B cell (primary cell): ENCODE measurements around the gene ZEB2. TPM values are rescaled to one million over a fixed set of nuclear protein-coding genes. Genes with fewer than 3 reads are reported as not detected.

Experiments used
- ATAC-seq: fragments of 200-7000 bp; cut with Tn5 transposase; one replicate; pipeline ENCODE4 v1.10.0; 2021; ENCODE audit warnings: low read depth, mild to moderate bottlenecking, moderate number of reproducible peaks, moderate library complexity
- CTCF ChIA-PET: fragments of 350-600 bp; sonication (Branson Sonifier 250); formaldehyde crosslinking; loops from one replicate; lab custom pipeline; 2021; ENCODE audit warnings: antibody characterized with exemption, inconsistent platforms; lab: Charles Lee
- POLR2A ChIA-PET: fragments of 350-600 bp; sonication (Branson Sonifier 250); formaldehyde crosslinking; loops from one replicate; lab custom pipeline; 2021; ENCODE audit warnings: antibody characterized with exemption; lab: Charles Lee
- DNase-seq: peaks from one replicate; pipeline ENCODE4 v3.0.0; 2013
- H2AFZ ChIP-seq: 2 replicates; pipeline ENCODE4 v1.6.1; 2012; ENCODE audit warnings: mild to moderate bottlenecking, low read depth, low read length; ENCODE audit not compliant: insufficient read depth, poor library complexity, severe bottlenecking
- H3K27ac ChIP-seq, 2 donors: 1 replicate in 1 of 2; 2 replicates in 1 of 2; pipeline ENCODE4 v1.5.1; 2012 to 2013; ENCODE audit warnings: low read length in 2 of 2, mild to moderate bottlenecking in 2 of 2, moderate library complexity in 1 of 2
- H3K27me3 ChIP-seq, 4 experiments: fragments of 200-600 bp in 1 of 4; sonication (generic) in 1 of 4; replicated peaks in 1 of 4; 1 replicate in 2 of 4; 2 replicates in 2 of 4; pipeline versions ENCODE4 v1.6.1 to v1.7.0; 2013 to 2016; ENCODE audit warnings: low read length in 3 of 4, mild to moderate bottlenecking in 2 of 4, mixed read lengths in 1 of 4, moderate library complexity in 1 of 4; ENCODE audit not compliant: insufficient read depth in 4 of 4, control insufficient read depth in 3 of 4; ENCODE audit errors: control extremely low read depth in 1 of 4
- H3K36me3 ChIP-seq, 2 experiments: replicated peaks in 1 of 2; 1 replicate in 1 of 2; 2 replicates in 1 of 2; pipeline versions ENCODE4 v1.6.1 to v1.7.1; 2013; ENCODE audit warnings: low read length in 1 of 2; ENCODE audit not compliant: insufficient read depth in 2 of 2, control insufficient read depth in 1 of 2; ENCODE audit errors: control extremely low read depth in 1 of 2, extremely low read depth in 1 of 2
- H3K4me1 ChIP-seq, 2 donors: fragments of 200-600 bp in 1 of 2; sonication (generic) in 1 of 2; 1 replicate in 1 of 2; 2 replicates in 1 of 2; pipeline versions ENCODE4 v1.5.1 to v1.6.1; 2013 to 2017; ENCODE audit warnings: low read length in 2 of 2; ENCODE audit not compliant: control insufficient read depth in 2 of 2, insufficient read depth in 2 of 2
- H3K4me2 ChIP-seq: replicated peaks from 2 replicates; pipeline ENCODE3; 2012; ENCODE audit warnings: mild to moderate bottlenecking, low read depth, low read length; ENCODE audit not compliant: poor library complexity, severe bottlenecking
- H3K4me3 ChIP-seq, 5 experiments: fragments of 200-600 bp in 1 of 5; sonication (generic) in 1 of 5; 1 replicate in 3 of 5; 2 replicates in 2 of 5; pipeline versions ENCODE4 v1.5.1 to v1.7.0; 2011 to 2016; ENCODE audit warnings: low read length in 4 of 5, mild to moderate bottlenecking in 4 of 5, low read depth in 2 of 5, control low read depth in 1 of 5, moderate library complexity in 1 of 5; ENCODE audit not compliant: insufficient read depth in 1 of 5; ENCODE audit errors: control extremely low read depth in 1 of 5, extremely low read depth in 1 of 5
- H3K79me2 ChIP-seq: fragments of 200-600 bp; sonication (generic); one replicate; pipeline ENCODE4 v1.6.0; 2016; ENCODE audit warnings: low read length; ENCODE audit not compliant: control insufficient read depth, insufficient read depth
- H3K9ac ChIP-seq: fragments of 200-600 bp; sonication (generic); 2 replicates; pipeline ENCODE4 v1.6.1; 2017; ENCODE audit warnings: mild to moderate bottlenecking, low read length, moderate library complexity
- H3K9me3 ChIP-seq, 3 donors: one replicate each; pipeline versions ENCODE4 v1.6.1 to v1.7.1; 2013; ENCODE audit warnings: low read length in 2 of 3; ENCODE audit not compliant: control insufficient read depth in 2 of 3, insufficient read depth in 1 of 3; ENCODE audit errors: control extremely low read depth in 1 of 3
- H4K20me1 ChIP-seq: 2 replicates; pipeline ENCODE4 v1.6.0; 2012; ENCODE audit warnings: mild to moderate bottlenecking, low read length; ENCODE audit not compliant: insufficient read depth, control insufficient read depth, poor library complexity, severe bottlenecking
- H3K27ac Mint-ChIP-seq: one replicate; pipeline ENCODE4 v1.8.0; 2021; ENCODE audit warnings: mixed read lengths
- H3K27me3 Mint-ChIP-seq: one replicate; pipeline ENCODE4 v1.8.0; 2021; ENCODE audit warnings: mixed read lengths
- H3K4me1 Mint-ChIP-seq: one replicate; pipeline ENCODE4 v1.8.0; 2021; ENCODE audit warnings: mixed read lengths
- H3K4me3 Mint-ChIP-seq: one replicate; pipeline ENCODE4 v1.8.0; 2021; ENCODE audit warnings: mixed read lengths
- H3K9me3 Mint-ChIP-seq: one replicate; pipeline ENCODE4 v1.8.0; 2022; ENCODE audit warnings: mixed read lengths; ENCODE audit not compliant: insufficient read depth
- CTCF ChIP-seq: fragments of 200-600 bp; IDR thresholded peaks from one replicate; pipeline ENCODE4 v1.8.0; 2022; ENCODE audit warnings: antibody characterized with exemption, mild to moderate bottlenecking
- EZH2 ChIP-seq: IDR thresholded peaks from 2 replicates; pipeline ENCODE4 v1.6.1; 2012; ENCODE audit warnings: borderline replicate concordance, low read depth, mild to moderate bottlenecking, moderate library complexity, low read length; ENCODE audit not compliant: insufficient read depth, poor library complexity, severe bottlenecking
- WGBS: methylation state at CpG from one replicate; pipeline ENCODE4 v1.1.5; 2013; ENCODE audit warnings: missing lambda C conversion rate; ENCODE audit not compliant: insufficient coverage; 5-methylcytosine and 5-hydroxymethylcytosine counted together
- intact Hi-C: fragments of 100-400 bp; cut with micrococcal nuclease; formaldehyde crosslinking; loops from one replicate; pipeline ENCODE4 v1.10.0; 2022
- polyA plus RNA-seq: library from polyadenylated mRNA; depleted of rRNA; stranded (reverse); fragments of >200 nt; gene quantifications from 2 replicates; pipeline ENCODE4 v1.2.3, GENCODE V29; 2012
- total RNA-seq, 2 donors: library from RNA; stranded (reverse); fragments of 120-200 nt in 1 of 2; gene quantifications; 1 replicate in 1 of 2; 2 replicates in 1 of 2; pipeline versions ENCODE4 v1.2.3 to v1.2.4, GENCODE V29; 2013 to 2022

Gene ZEB2
- total and polyA plus RNA-seq, 2 donors (not counting 1 experiment from before 2014, with no cell fraction given) = 56.3 to 217 TPM

- Mint-ChIP-seq H3K27ac (no peak overlapping the region), H3K9me3 (no peaks in the 10 kb centered on the region), H3K27me3 (peaks cover 4% of the 10 kb centered on the region), H3K4me1 (peaks cover 14% of the 10 kb centered on the region), H3K4me3 (no peak overlapping the region)
- intact Hi-C loops = no loop called here
- Histone ChIP-seq H4K20me1 (no peaks in the 10 kb centered on the region), H3K4me3 (no peak overlapping the region), H3K27me3 (no peaks in the 10 kb centered on the region), H2AFZ (no peak overlapping the region), H3K9me3 (no peaks in the 10 kb centered on the region), H3K9ac (no peak overlapping the region), H3K36me3 (no peaks in the 10 kb centered on the region), H3K4me2 (no peak overlapping the region), H3K4me1 (peaks cover 4 to 10% of the 10 kb centered on the region in 2 donors), H3K79me2 (no peaks in the 10 kb centered on the region), H3K27ac (no peak overlapping the region)
- DNase-seq = no peak
- ATAC-seq = no peak
- ChIA-PET POLR2A (no interaction called here), CTCF (interaction anchor here (1.0 kb wide), 1 partner anchor 150 kb away, joined by 3 read pairs; the partner anchor contains the start of gene ZEB2)
- TF ChIP-seq CTCF (no peak), EZH2 (no peak)
Observed at GRCh38 chr2:144369416-144369815, 150.5 kb downstream of the ZEB2 start.

- DNase-seq (no peak), ATAC-seq (no peak)
- Histone ChIP-seq H3K27me3 (no peaks in the 10 kb centered on the region), H3K4me2 (no peak overlapping the region), H3K27ac (no peak overlapping the region), H3K9me3 (no peaks in the 10 kb centered on the region), H4K20me1 (no peaks in the 10 kb centered on the region), H3K79me2 (no peaks in the 10 kb centered on the region), H3K9ac (no peak overlapping the region), H3K4me3 (no peak overlapping the region), H3K36me3 (no peaks in the 10 kb centered on the region), H3K4me1 (no peaks in the 10 kb centered on the region), H2AFZ (no peak overlapping the region)
- ChIA-PET CTCF (no interaction called here), POLR2A (no interaction called here)
- no peak overlapping the region for H3K4me3 Mint-ChIP-seq
- intact Hi-C loops = no loop called here
- H3K9me3 Mint-ChIP-seq = no peaks in the 10 kb centered on the region
- TF ChIP-seq EZH2 (no peak), CTCF (no peak)
- H3K27me3 Mint-ChIP-seq = peaks cover 4% of the 10 kb centered on the region
- H3K4me1 Mint-ChIP-seq = no peaks in the 10 kb centered on the region
- H3K27ac Mint-ChIP-seq = no peak overlapping the region
- WGBS = no CpG with 5 or more reads among the region's 3 CpGs
Observed at GRCh38 chr2:144366825-144367429, 153.0 kb downstream of the ZEB2 start.
